Esophagus muscularis mucosa (tissue), 4 donors: ENCODE measurements around the gene S100A6. TPM values are rescaled to one million over a fixed set of nuclear protein-coding genes. Genes with fewer than 3 reads are reported as not detected.
"Not testable (repeated sequence)": the region's sequence is repeated elsewhere in the genome, so short reads cannot be mapped to it uniquely, and the experiment has no call there.

Source experiments
- DNase-seq: peaks from one replicate; pipeline ENCODE4 v3.0.0-alpha.2; 2017; ENCODE audit errors: extremely low spot score
- H3K27ac ChIP-seq, 4 donors: fragments of 200-600 bp; sonication (generic); replicated peaks in 1 of 4; 1 replicate in 3 of 4; 2 replicates in 1 of 4; pipeline ENCODE4 v1.5.1; 2016 to 2019; ENCODE audit warnings: mild to moderate bottlenecking in 1 of 4
- H3K27me3 ChIP-seq, 4 donors: fragments of 200-600 bp; sonication (generic); one replicate each; pipeline versions ENCODE4 v1.5.1 to v1.6.0; 2016 to 2019
- H3K36me3 ChIP-seq, 4 donors: fragments of 200-600 bp; sonication (generic); one replicate each; pipeline ENCODE4 v1.5.1; 2016 to 2019
- H3K4me1 ChIP-seq, 4 donors: fragments of 200-600 bp; sonication (generic); one replicate each; pipeline ENCODE4 v1.5.1; 2016 to 2019
- H3K4me3 ChIP-seq, 4 donors: fragments of 200-600 bp; sonication (generic); 1 replicate in 2 of 4; 2 replicates in 2 of 4; pipeline ENCODE4 v1.5.1; 2016 to 2019; ENCODE audit warnings: mild to moderate bottlenecking in 4 of 4, moderate library complexity in 1 of 4
- H3K9me3 ChIP-seq, 4 donors: fragments of 200-600 bp; sonication (generic); 1 replicate in 3 of 4; 2 replicates in 1 of 4; pipeline ENCODE4 v1.5.1; 2016 to 2019
- EP300 ChIP-seq: sonication (generic); formaldehyde crosslinking; IDR thresholded peaks from one replicate; pipeline ENCODE4 v1.6.1; 2017; ENCODE audit warnings: antibody characterized with exemption
- POLR2A ChIP-seq: fragments of 450-650 bp; IDR thresholded peaks from one replicate; pipeline ENCODE4 v1.6.1; 2017; ENCODE audit warnings: antibody characterized with exemption, moderate library complexity, mild to moderate bottlenecking, low read depth
- POLR2AphosphoS5 ChIP-seq, 2 donors: sonication (generic); formaldehyde crosslinking; IDR thresholded peaks; one replicate each; pipeline ENCODE4 v1.6.1; 2017; ENCODE audit warnings: antibody characterized with exemption in 2 of 2
- WGBS: methylation state at CpG from one replicate; pipeline ENCODE4 v1.1.5; 2018; 5-methylcytosine and 5-hydroxymethylcytosine counted together
- intact Hi-C: fragments of 100-400 bp; cut with DNase I; formaldehyde crosslinking; loops from one replicate; pipeline ENCODE4 v1.15.1; 2023
- total RNA-seq, 4 donors: library from RNA; depleted of rRNA; stranded (reverse); fragments of >200 nt; gene quantifications; one replicate each; pipeline versions ENCODE4 v1.1.0 to v1.2.1, GENCODE V29; 2016
- TF ChIP-seq, protein P1 (sequence below), 3 experiments: fragments of 200-600 bp in 2 of 3; fragments of 450-650 bp in 1 of 3; sonication (generic) in 2 of 3; IDR thresholded peaks; one replicate each; pipeline ENCODE4 v1.5.1; 2017 to 2019; ENCODE audit warnings: antibody characterized with exemption in 3 of 3, mild to moderate bottlenecking in 2 of 3, moderate library complexity in 1 of 3

Gene S100A6
- total RNA-seq, 4 donors from 2014 or later, result 432 to 759 (median 607) TPM

DNA sequence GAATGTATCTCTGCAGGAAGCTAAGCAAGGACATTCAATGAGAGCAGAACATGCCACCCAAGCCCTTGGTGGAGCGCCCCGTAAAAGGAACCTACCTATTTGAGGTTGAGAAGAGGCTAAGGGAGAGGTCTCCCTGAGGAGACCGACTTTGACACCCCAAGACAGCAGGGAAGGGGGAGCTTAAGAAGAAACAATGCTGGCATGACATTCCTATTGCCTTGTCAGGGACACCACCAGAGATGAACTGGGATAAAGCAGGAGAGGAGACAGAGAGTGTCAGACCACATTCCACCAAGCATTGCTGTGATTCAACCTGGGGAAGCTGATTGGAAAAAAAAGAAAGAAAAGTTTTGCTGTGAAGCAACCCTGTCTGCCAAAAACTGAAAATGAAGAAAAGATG, 43.1 kb upstream of the S100A6 start:
- intact Hi-C loops, result loop anchor here (10.0 kb wide), 1 partner anchor 76 kb away; the partner anchor contains the start of gene SNAPIN
- DNase-seq, result no peak
- no peaks in the 10 kb centered on the region for H3K27me3 ChIP-seq

DNA sequence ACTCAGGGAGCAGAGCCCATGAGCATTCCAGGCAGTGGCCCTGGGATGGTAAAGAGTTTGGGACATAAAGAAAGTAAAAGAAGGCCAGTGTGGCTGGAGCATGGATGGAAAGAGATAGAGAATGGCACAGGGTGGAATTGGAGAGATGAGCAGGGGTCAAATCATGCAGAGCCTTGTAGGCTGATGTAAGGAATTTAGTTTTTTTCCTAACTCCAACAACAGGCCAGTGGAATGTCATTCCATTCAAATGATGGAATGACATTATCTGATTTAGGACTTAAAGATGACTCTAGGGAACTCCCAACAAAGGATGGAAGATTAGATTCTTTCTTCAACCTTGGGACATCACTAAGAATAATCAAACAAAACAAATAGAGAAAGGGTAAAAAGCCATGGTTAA, 42.7 kb upstream of the S100A6 start:
- H3K4me1 ChIP-seq, result no peaks in the 10 kb centered on the region
- no peaks in the 10 kb centered on the region for H3K36me3 ChIP-seq
- TF ChIP-seq POLR2AphosphoS5 (IDR thresholded peaks at IDR 0.05) (no peak), POLR2A (no peak), EP300 (no peak)
- TF ChIP-seq, protein P1, sequence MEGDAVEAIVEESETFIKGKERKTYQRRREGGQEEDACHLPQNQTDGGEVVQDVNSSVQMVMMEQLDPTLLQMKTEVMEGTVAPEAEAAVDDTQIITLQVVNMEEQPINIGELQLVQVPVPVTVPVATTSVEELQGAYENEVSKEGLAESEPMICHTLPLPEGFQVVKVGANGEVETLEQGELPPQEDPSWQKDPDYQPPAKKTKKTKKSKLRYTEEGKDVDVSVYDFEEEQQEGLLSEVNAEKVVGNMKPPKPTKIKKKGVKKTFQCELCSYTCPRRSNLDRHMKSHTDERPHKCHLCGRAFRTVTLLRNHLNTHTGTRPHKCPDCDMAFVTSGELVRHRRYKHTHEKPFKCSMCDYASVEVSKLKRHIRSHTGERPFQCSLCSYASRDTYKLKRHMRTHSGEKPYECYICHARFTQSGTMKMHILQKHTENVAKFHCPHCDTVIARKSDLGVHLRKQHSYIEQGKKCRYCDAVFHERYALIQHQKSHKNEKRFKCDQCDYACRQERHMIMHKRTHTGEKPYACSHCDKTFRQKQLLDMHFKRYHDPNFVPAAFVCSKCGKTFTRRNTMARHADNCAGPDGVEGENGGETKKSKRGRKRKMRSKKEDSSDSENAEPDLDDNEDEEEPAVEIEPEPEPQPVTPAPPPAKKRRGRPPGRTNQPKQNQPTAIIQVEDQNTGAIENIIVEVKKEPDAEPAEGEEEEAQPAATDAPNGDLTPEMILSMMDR (IDR thresholded peaks at IDR 0.05), result no peak
- no peaks in the 10 kb centered on the region for H3K9me3 ChIP-seq
- no peak overlapping the region for H3K4me3 ChIP-seq
- intact Hi-C loops, result loop anchor here (10.0 kb wide), 1 partner anchor 76 kb away; the partner anchor contains the start of gene SNAPIN
- H3K27me3 ChIP-seq, result no peaks in the 10 kb centered on the region
- no peak overlapping the region for H3K27ac ChIP-seq
- no peak for DNase-seq

More for the DNA sequence above, 43.1 kb upstream of the S100A6 start:
- Histone ChIP-seq H3K9me3 (no peaks in the 10 kb centered on the region), H3K36me3 (no peaks in the 10 kb centered on the region), H3K27ac (no peak overlapping the region), H3K4me1 (no peaks in the 10 kb centered on the region), H3K4me3 (no peak overlapping the region)
- TF ChIP-seq POLR2AphosphoS5 (IDR thresholded peaks at IDR 0.05) (no peak), EP300 (no peak), POLR2A (no peak)
- TF ChIP-seq, protein P1 (IDR thresholded peaks at IDR 0.05), result no peak
- 92% methylated on average over 3 of the region's 3 CpGs for WGBS

DNA sequence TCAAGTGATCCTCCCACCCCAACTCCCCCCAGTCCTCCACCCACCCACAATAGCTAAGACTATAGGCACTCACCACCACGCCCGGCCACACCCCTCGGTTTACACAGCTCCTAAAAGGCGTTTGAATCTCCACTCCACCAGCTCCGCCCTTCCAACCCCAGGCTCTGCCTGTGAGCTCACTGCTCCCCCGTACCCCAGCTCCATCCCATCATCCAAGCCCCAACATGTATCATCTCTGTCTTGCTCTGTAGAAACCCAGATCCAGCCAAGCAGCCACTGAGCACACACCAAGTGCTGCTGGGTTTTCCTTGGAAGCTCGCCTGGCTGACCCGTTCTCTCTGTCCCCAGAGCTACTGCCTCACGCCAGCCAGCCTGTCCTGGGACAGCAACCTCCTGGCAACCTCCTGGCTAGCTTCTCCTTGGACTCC, 41.8 kb upstream of the S100A6 start:
- no peak overlapping the region for H3K4me3 ChIP-seq
- intact Hi-C loops, result loop anchor here (10.0 kb wide), 1 partner anchor 77 kb away; the partner anchor contains the start of gene SNAPIN
- TF ChIP-seq EP300, result no peak
- TF ChIP-seq, protein P1 (IDR thresholded peaks at IDR 0.05), result no peak
- no peak for TF ChIP-seq POLR2AphosphoS5 (IDR thresholded peaks at IDR 0.05)
- no peak for TF ChIP-seq POLR2A
- H3K27ac ChIP-seq, result no peak overlapping the region
- no peaks in the 10 kb centered on the region for H3K36me3 ChIP-seq
- DNase-seq, result no peak
- H3K27me3 ChIP-seq, result no peaks in the 10 kb centered on the region
- H3K4me1 ChIP-seq, result peaks cover 4 to 7% (median 5%) of the 10 kb centered on the region in 4 donors
- 68% methylated on average over 9 of the region's 9 CpGs for WGBS
- no peaks in the 10 kb centered on the region for H3K9me3 ChIP-seq

DNA sequence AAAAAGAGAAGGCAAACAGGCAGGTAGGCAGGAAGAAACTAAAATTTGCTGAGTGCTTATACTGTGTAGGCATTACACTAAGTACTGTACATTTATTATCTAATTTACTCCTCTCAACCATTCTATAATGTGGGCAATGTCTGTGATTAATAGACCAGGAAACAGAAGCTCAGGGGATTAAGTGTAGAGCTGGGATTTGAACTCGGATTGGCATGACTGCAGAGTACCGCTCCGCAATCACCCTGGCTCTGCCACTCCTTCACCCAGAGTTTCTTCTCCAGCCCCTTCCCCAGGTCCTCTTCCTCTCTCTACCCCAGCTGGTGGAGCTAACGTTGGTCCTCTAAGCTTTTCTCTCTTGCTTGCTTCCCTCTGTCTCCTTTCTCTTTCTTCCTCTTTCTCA, 41.3 kb upstream of the S100A6 start:
- H3K4me3 ChIP-seq, result no peak overlapping the region
- 79% methylated on average over 4 of the region's 4 CpGs for WGBS
- H3K27ac ChIP-seq, result no peak overlapping the region
- H3K27me3 ChIP-seq, result no peaks in the 10 kb centered on the region
- TF ChIP-seq EP300, result no peak
- no peak for TF ChIP-seq POLR2A
- no peak for TF ChIP-seq POLR2AphosphoS5 (IDR thresholded peaks at IDR 0.05)
- TF ChIP-seq, protein P1 (IDR thresholded peaks at IDR 0.05), result no peak
- no peak for DNase-seq
- intact Hi-C loops, result loop anchor here (10.0 kb wide), 1 partner anchor 78 kb away; the partner anchor contains the start of gene SNAPIN
- no peaks in the 10 kb centered on the region for H3K36me3 ChIP-seq
- peaks cover 8 to 11% (median 9%) of the 10 kb centered on the region in 4 donors for H3K4me1 ChIP-seq
- H3K9me3 ChIP-seq, result no peaks in the 10 kb centered on the region

DNA sequence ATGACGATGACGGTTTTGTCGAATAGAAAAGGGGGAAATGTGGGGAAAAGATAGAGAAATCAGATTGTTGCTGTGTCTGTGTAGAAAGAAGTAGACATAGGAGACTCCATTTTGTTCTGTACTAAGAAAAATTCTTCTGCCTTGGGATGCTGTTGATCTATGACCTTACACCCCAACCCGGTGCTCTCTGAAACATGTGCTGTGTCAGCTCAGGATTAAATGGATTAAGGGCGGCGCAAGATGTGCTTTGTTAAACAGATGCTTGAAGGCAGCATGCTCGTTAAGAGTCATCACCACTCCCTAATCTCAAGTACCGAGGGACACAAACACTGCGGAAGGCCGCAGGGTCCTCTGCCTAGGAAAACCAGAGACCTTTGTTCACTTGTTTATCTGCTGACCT, 39.7 kb upstream of the S100A6 start:
- H3K36me3 ChIP-seq, DNase-seq, H3K4me3 ChIP-seq, H3K27me3 ChIP-seq, H3K27ac ChIP-seq, H3K9me3 ChIP-seq: not testable (repeated sequence)
- intact Hi-C loops, result loop anchor here (10.0 kb wide), 1 partner anchor 79 kb away; the partner anchor contains the start of gene SNAPIN
- WGBS, result 92% methylated on average over 10 of the region's 10 CpGs
- H3K4me1 ChIP-seq, result peaks cover 8 to 12% (median 10%) of the 10 kb centered on the region in 4 donors

DNA sequence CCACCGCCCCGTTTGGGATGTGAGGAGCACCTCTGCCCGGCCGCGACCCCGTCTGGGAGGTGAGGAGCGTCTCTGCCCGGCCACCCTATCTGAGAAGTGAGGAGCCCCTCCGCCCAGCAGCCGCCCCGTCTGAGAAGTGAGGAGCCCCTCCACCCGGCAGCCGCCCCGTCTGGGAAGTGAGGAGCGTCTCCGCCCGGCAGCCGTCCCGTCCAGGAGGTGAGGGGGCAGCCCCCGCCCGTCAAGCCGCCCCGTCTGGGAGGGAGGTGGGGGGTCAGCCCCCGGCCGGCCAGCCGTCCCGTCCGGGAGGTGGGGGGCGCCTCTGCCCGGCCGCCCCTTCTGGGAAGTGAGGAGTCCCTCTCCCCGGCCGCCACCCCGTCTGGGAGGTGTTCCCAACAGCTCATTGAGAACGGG, 39.3 kb upstream of the S100A6 start:
- not testable (repeated sequence) for DNase-seq, H3K27ac ChIP-seq, H3K27me3 ChIP-seq, H3K9me3 ChIP-seq, H3K4me3 ChIP-seq, H3K36me3 ChIP-seq
- H3K4me1 ChIP-seq, result peaks cover 8 to 12% (median 10%) of the 10 kb centered on the region in 4 donors
- intact Hi-C loops, result loop anchor here (10.0 kb wide), 1 partner anchor 80 kb away; the partner anchor contains the start of gene SNAPIN
- WGBS, result 94% methylated on average over 27 of the region's 35 CpGs
